ENCODE data around the gene KCTD6.

The KCTD6 gene

DNA sequence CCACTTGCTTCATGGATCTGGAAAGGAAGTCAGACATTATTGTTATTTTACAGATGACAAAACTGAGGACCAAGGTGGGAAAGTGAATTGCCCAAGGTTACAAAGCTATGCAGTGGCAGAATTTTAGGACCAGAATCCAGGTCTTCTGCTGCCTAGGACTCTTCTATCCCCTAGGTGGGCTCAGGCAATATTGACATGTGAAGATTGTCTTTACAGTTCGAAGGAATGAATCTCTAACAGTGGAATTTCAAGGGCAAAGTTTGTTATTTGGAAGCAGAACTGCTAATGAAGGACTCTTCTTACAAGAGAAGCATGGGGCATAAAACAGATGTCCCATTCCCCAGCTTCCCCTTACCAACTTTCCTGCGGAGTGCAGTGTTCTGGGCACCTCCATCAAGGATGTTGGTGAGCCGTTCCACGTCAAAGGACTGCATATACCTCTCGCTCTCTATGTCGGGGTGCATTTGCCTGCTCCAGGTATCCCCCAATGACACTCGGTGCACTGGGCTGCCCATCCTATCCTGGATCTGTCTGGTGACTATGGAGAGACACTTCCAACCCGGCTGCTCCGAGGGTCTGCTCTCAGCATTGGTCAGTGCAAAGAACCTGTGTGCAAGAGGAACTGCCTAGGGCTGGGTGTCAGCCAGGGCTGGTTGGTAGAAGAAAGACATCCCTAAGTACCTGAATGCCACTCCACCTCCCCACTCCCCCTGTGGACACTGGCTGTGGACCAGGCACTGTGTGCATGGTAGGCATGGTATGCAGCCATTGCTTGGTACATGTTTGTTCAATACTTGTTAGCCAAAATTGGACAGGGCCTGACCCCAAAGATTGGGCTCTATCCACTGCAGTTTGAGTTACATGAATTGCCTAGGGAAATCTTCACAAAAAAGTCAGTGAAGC, 42.9 kb downstream of the KCTD6 start:
- DNase-seq (ENCODE audit: low read depth in 1 of 2, low spot score in 1 of 2) = no peak
- H3K4me3 ChIP-seq (replicated peaks; ENCODE audit: insufficient read depth, low read length) = no peak overlapping the region
- H3K27me3 ChIP-seq (ENCODE audit: insufficient read depth, poor library complexity, severe bottlenecking) = no peaks in the 10 kb centered on the region
- H3K27ac ChIP-seq (replicated peaks) = no peak overlapping the region
- TF ChIP-seq, protein P1, sequence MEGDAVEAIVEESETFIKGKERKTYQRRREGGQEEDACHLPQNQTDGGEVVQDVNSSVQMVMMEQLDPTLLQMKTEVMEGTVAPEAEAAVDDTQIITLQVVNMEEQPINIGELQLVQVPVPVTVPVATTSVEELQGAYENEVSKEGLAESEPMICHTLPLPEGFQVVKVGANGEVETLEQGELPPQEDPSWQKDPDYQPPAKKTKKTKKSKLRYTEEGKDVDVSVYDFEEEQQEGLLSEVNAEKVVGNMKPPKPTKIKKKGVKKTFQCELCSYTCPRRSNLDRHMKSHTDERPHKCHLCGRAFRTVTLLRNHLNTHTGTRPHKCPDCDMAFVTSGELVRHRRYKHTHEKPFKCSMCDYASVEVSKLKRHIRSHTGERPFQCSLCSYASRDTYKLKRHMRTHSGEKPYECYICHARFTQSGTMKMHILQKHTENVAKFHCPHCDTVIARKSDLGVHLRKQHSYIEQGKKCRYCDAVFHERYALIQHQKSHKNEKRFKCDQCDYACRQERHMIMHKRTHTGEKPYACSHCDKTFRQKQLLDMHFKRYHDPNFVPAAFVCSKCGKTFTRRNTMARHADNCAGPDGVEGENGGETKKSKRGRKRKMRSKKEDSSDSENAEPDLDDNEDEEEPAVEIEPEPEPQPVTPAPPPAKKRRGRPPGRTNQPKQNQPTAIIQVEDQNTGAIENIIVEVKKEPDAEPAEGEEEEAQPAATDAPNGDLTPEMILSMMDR (IDR thresholded peaks at IDR 0.05; ENCODE audit: insufficient read depth, low read length) = no peak
- TF ChIP-seq, protein P2, sequence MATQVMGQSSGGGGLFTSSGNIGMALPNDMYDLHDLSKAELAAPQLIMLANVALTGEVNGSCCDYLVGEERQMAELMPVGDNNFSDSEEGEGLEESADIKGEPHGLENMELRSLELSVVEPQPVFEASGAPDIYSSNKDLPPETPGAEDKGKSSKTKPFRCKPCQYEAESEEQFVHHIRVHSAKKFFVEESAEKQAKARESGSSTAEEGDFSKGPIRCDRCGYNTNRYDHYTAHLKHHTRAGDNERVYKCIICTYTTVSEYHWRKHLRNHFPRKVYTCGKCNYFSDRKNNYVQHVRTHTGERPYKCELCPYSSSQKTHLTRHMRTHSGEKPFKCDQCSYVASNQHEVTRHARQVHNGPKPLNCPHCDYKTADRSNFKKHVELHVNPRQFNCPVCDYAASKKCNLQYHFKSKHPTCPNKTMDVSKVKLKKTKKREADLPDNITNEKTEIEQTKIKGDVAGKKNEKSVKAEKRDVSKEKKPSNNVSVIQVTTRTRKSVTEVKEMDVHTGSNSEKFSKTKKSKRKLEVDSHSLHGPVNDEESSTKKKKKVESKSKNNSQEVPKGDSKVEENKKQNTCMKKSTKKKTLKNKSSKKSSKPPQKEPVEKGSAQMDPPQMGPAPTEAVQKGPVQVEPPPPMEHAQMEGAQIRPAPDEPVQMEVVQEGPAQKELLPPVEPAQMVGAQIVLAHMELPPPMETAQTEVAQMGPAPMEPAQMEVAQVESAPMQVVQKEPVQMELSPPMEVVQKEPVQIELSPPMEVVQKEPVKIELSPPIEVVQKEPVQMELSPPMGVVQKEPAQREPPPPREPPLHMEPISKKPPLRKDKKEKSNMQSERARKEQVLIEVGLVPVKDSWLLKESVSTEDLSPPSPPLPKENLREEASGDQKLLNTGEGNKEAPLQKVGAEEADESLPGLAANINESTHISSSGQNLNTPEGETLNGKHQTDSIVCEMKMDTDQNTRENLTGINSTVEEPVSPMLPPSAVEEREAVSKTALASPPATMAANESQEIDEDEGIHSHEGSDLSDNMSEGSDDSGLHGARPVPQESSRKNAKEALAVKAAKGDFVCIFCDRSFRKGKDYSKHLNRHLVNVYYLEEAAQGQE (IDR thresholded peaks at IDR 0.05; ENCODE audit: insufficient replicate concordance, low read depth) = no peak
- no peak for TF ChIP-seq POLR2AphosphoS5 (IDR thresholded peaks at IDR 0.05; ENCODE audit: low read depth)
- TF ChIP-seq SPI1 (IDR thresholded peaks at IDR 0.05; ENCODE audit: borderline replicate concordance, low read depth) = no peak
- no peak for TF ChIP-seq GABPA (IDR thresholded peaks at IDR 0.05; ENCODE audit: low read depth)

DNA sequence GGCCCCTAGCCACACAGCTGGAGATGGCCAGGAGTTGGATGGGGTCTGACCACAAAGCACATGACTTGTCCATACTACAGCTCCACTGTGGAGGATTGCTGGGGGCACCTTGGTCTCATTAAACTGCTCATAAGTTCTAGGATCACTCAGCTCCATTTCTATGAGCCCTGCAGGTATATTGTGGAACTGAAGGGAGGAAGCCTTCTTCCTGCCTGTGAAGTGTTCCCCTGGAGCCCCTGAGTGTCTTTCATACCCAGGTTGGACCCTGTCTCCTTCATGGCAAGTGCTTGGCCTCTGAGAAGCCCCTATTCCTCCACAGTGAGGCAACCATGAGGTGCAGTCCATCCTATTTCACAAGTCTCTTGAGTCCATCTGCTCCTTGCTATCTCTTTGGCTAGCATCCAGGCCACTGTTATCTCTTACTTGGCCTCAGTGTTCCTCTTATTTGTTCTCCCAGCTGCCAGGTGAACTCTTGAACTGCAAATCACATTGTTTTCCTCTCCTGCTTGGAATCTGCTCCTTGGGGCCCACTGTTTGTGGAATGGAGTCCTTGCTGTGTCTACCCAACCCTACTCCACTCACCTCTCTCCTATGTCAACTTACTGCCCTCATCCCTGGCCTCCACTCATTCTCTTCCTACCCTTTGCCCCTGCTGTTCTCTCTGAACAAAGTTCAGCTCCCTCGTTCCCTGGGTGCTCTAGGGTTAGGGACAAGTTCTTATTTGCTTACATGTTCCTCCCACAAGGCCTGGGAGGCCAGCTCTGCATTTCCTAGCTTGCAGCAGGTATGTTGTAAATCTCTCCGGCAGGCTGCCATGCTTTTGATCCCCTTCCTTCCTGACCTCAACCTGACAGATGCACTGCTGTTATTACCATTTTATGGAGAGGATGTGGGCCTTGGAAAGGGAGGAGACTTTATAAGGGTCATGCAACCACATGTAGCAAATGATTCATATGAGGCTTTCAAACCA, 43.9 kb downstream of the KCTD6 start:
- H3K27ac ChIP-seq (replicated peaks) = no peak overlapping the region
- H3K4me3 ChIP-seq (replicated peaks; ENCODE audit: insufficient read depth, low read length) = no peak overlapping the region
- no peaks in the 10 kb centered on the region for H3K27me3 ChIP-seq (ENCODE audit: insufficient read depth, poor library complexity, severe bottlenecking)
- no peak for DNase-seq (ENCODE audit: low read depth in 1 of 2, low spot score in 1 of 2)
- no peak for TF ChIP-seq POLR2AphosphoS5 (IDR thresholded peaks at IDR 0.05; ENCODE audit: low read depth)
- TF ChIP-seq GABPA (IDR thresholded peaks at IDR 0.05; ENCODE audit: low read depth) = no peak
- TF ChIP-seq SPI1 (IDR thresholded peaks at IDR 0.05; ENCODE audit: borderline replicate concordance, low read depth) = no peak
- TF ChIP-seq, protein P2 (IDR thresholded peaks at IDR 0.05; ENCODE audit: insufficient replicate concordance, low read depth) = no peak
- TF ChIP-seq, protein P1 (IDR thresholded peaks at IDR 0.05; ENCODE audit: insufficient read depth, low read length) = no peak

DNA sequence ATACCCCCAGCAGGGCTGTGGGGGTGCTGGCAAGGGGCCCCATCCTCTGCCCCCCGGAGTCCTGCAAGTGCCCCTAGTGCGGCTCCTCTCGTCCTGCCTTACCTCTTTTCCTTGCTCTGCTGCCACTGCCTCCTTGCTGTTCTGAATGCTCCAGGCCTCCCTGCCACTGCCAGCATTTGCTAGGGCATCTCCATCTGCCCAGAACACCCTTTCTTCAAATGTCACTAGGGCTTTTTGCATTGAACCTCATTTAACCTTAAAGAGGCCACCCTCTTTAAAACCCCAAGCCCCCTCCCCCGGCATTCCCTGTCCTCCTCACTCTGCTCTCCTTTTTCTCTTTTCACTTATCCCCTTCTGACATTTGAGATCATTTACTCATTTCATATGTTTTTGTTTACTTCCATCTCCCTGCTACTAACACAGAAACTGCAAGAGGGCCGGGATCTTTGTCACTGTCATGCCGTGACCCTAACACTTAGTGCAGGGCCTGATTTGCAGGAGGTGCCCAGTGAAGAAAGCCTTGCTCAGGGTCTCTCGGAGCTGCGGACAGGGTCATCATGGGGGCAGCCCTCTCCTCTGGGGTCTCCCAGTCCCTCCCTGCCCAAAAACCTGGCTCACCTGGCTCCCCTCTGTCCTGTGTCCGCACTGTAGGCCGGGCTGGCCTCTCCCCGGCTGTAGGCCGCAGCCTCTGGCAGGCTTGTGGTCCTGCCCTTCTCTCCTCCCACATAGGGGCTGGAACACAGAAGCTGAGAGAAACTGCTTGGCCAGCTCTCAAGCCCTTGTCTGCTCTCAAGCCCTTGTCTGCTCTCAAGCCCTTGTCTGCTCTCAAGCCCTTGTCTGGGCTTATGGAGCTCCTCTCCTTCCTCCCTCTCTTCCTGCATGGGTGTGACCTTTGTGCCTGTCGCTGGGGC, 44.9 kb downstream of the KCTD6 start, which contains the start of gene ACOX2:
ACOX2 (minus strand) TSS at position 690 of the 911 bp plus-strand sequence. CDS start 2,084 bp downstream, outside the sequence.
- no peak within 1 kb of the TSS for H3K27ac ChIP-seq (replicated peaks)
- no peak for TF ChIP-seq GABPA (IDR thresholded peaks at IDR 0.05; ENCODE audit: low read depth)
- TF ChIP-seq, protein P2 (IDR thresholded peaks at IDR 0.05; ENCODE audit: insufficient replicate concordance, low read depth) = no peak
- TF ChIP-seq, protein P1 (IDR thresholded peaks at IDR 0.05; ENCODE audit: insufficient read depth, low read length) = no peak
- TF ChIP-seq POLR2AphosphoS5 (IDR thresholded peaks at IDR 0.05; ENCODE audit: low read depth) = no peak
- TF ChIP-seq SPI1 (IDR thresholded peaks at IDR 0.05; ENCODE audit: borderline replicate concordance, low read depth) = no peak
- no peak within 1 kb of the TSS for H3K4me3 ChIP-seq (replicated peaks; ENCODE audit: insufficient read depth, low read length)
- no peak for DNase-seq (ENCODE audit: low read depth in 1 of 2, low spot score in 1 of 2)
- H3K27me3 ChIP-seq (ENCODE audit: insufficient read depth, poor library complexity, severe bottlenecking) = no peaks in the 10 kb centered on the region

All from HL-60 (cell line).